ENCODE data around the gene BOK. TPM values are rescaled to one million over a fixed set of nuclear protein-coding genes. Genes with fewer than 3 reads are reported as not detected.

The BOK gene
- total and polyA plus RNA-seq, 2 of the 13 experiments (the other 11 are each of a cell fraction or from before 2014, with no cell fraction given), result 35.5 to 39.2 TPM

GRCh38 chr2:241559323-241560161 lies 997 bp downstream of the BOK start (continued):
- TF ChIP-seq ELF4 (CRISPR knock-in tag; IDR thresholded peaks at IDR 0.05; ENCODE audit: borderline replicate concordance) (no peak), EP300 (IDR thresholded peaks at IDR 0.05; ENCODE audit: low read depth in 2 of 2, low read length in 2 of 2) (peak in 1 of 2 experiments; percentile 48; a peak in 2 of 4 replicates), EP300 (CRISPR knock-in tag; IDR thresholded peaks at IDR 0.05; ENCODE audit: borderline replicate concordance) (no peak), TSC22D2 (CRISPR knock-in tag; IDR thresholded peaks at IDR 0.05; ENCODE audit: borderline replicate concordance) (no peak), PPARG (CRISPR knock-in tag; conservative IDR thresholded peaks at IDR 0.05) (no peak), MTA1 (CRISPR knock-in tag; IDR thresholded peaks at IDR 0.05; ENCODE audit: borderline replicate concordance) (no peak), NFRKB (IDR thresholded peaks at IDR 0.05) (no peak), FOXP4 (CRISPR knock-in tag; IDR thresholded peaks at IDR 0.05) (peak; percentile 74), ZNF282 (IDR thresholded peaks at IDR 0.05; ENCODE audit: partially characterized antibody) (no peak), KLF12 (CRISPR knock-in tag; IDR thresholded peaks at IDR 0.05; ENCODE audit: borderline replicate concordance) (no peak), MIER2 (CRISPR knock-in tag; IDR thresholded peaks at IDR 0.05) (no peak), RCOR2 (CRISPR knock-in tag; IDR thresholded peaks at IDR 0.05) (0 out of 2 replicates have a peak, but pooled peaks have one; percentile 22), BHLHE40 (IDR thresholded peaks at IDR 0.05; ENCODE audit: low read length) (no peak), ZNF331 (CRISPR knock-in tag; IDR thresholded peaks at IDR 0.05) (peak; percentile 53), SP140L (CRISPR knock-in tag; IDR thresholded peaks at IDR 0.05; ENCODE audit: borderline replicate concordance) (no peak), ZMYM3 (CRISPR knock-in tag; IDR thresholded peaks at IDR 0.05) (no peak), CREM (IDR thresholded peaks at IDR 0.05) (no peak), CREM (CRISPR knock-in tag; IDR thresholded peaks at IDR 0.05) (no peak), GZF1 (CRISPR knock-in tag; IDR thresholded peaks at IDR 0.05) (no peak), STAT5B (CRISPR knock-in tag; IDR thresholded peaks at IDR 0.05) (no peak), SP1 (IDR thresholded peaks at IDR 0.05) (no peak), SP1 (CRISPR knock-in tag; IDR thresholded peaks at IDR 0.05) (0 out of 2 replicates have a peak, but pooled peaks have one; percentile 17), SIX1 (CRISPR knock-in tag; IDR thresholded peaks at IDR 0.05; ENCODE audit: borderline replicate concordance) (no peak), ZNF232 (CRISPR knock-in tag; IDR thresholded peaks at IDR 0.05; ENCODE audit: borderline replicate concordance) (peak; percentile 70; the same call in 1 of the 2 replicates), LCORL (IDR thresholded peaks at IDR 0.05) (no peak), LCORL (CRISPR knock-in tag; IDR thresholded peaks at IDR 0.05) (peak; percentile 73; the same call in 1 of the 2 replicates), CENPX (CRISPR knock-in tag; IDR thresholded peaks at IDR 0.05) (no peak), ZSCAN21 (CRISPR knock-in tag; IDR thresholded peaks at IDR 0.05; ENCODE audit: borderline replicate concordance) (peak; percentile 25; the same call in 1 of the 2 replicates), ATF7 (IDR thresholded peaks at IDR 0.05) (no peak), ATF7 (CRISPR knock-in tag; IDR thresholded peaks at IDR 0.05) (no peak), RAD21 (CRISPR knock-in tag; IDR thresholded peaks at IDR 0.05) (peak; percentile 30; the same call in 1 of the 2 replicates), JARID2 (CRISPR knock-in tag; IDR thresholded peaks at IDR 0.05; ENCODE audit: insufficient replicate concordance) (no peak), ZNF550 (CRISPR knock-in tag; IDR thresholded peaks at IDR 0.05; ENCODE audit: borderline replicate concordance) (no peak)
